NCI-H524 treated with DMSO at 0.1 percent for 48 hours (cell line): ENCODE results near the gene SKAP1.

Source experiments
- DNase-seq: peaks from one replicate; lab custom pipeline; 2025; lab: John Stamatoyannopoulos, UW

Gene SKAP1

DNA sequence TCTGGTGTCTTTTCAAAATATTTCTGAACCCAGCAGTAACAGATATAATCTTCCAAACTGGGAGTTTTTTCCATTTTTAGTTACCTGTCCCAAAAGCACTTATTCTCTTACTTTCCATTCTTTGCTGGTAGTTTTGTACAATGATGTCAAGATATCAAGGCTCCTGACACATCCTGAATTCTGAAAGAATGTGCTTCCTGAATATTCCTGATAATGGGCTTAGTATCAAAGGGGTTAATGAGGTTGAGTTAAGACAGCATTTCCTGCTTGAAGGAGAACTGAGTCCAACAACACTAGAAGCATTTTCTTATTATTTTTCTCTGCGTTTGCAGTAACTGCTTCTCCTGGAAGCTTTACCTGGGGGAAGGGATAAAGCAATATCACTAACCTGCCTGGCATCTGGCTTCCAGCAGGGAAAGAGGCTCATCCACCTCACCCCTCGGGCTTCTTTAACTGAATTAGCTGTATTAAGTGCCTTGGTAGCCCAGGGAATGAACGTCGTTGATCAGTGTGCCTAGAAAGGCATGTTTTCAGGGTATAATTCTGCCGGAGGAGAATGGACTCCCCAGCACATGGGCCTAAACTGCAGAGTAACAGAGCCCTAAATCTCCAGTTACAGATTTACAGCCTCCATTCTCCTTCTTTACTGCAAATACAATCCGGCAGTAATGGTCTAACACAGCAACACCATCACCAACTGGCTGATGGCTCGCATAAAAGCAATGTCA, 188.1 kb downstream of the SKAP1 start:
- no peak for DNase-seq

GRCh38 chr17:48241131-48241591, 188.9 kb downstream of the SKAP1 start:
- no peak for DNase-seq

DNA sequence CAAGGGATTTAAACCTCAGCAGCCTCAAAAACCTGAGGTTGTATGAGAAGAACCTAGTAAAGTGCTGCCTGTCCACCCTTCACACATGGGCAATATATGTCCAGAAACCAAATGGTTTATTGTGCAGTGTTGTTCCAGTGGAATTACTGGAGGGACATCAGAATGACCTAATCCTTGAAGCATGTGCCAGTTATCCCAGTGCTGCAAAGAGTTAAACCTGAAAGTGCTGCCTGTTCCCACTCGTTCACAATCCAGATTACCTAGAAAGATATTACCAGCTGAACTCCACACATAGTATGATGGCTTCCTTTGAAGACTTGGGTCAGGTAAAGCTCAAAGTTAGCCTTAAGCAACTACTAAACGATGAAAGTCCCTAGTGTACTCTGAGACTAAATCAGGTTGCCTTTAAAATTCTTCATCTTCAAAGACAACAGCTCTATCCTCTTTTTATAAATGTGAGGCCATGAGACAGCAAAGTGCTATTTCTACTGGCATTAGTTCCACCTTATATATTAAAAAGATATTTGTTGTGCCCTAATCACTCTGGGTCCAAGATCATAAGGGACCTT, 189.4 kb downstream of the SKAP1 start:
- no peak for DNase-seq

DNA sequence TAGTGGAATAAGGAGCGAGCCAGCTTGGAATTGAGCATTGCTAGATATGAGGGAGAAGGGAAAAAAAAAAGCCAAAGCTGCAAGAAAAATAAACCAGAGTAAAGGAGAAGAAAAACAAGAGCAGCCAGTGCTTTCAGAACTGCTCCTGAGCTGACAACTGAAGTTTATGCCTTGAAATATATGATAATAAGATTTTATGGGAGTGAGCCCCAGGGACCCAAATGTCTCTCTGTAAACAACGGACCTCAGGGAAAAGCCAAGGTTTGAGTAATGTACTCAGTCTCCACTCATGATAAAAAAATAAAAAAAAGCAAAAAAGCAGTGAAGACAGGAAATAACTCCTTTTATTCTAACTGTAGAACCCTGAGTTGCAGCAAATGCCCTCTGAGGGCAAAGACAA, 189.9 kb downstream of the SKAP1 start:
- no peak for DNase-seq

DNA sequence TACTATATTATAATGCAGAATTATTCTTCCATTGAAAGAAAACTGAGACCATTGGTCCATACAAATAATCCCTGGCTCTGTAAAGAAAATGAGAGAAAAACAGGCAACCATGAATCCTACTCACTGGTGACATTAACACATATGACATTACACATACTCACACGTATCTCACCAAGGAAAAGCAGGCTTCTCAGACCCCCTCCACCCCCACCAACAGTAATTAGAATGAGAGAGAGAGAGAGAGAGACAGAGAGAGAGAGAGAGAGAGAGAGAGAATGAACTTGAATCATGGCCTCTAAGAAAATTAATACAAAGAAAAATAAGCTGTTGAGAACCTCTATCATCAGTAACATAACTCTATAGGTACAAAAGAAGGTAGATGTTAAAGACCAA, 190.4 kb downstream of the SKAP1 start:
- DNase-seq = no peak

DNA sequence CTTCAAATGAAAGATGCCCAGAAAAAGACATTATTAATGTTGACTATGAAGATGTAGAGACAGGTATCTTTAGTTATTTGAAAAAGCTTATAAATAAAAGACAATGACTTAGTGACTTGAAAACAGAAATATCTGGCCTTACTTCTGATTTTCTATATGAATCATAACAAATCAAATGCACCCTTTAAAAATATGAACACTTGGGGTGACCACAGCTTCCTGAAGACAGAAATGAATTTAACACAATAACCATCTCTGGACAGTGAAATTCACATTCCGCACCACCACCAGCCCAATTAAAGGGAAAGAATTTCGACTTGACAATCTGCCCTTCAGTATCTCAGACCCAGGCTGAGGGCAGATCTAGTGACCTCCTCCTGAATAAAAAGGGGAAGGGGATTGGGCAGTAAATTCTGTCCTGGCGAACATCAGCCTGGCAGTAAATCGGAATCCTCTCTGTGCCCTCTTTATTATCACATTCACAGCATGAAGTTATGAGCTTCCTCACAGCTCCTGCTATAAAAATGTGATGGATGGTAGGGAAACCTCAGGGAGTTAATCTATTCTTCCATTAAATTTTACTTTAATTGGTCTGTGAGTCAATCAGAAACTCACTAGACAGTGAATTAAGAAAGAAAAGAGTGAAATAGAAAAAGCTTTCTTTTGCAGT, 190.9 kb downstream of the SKAP1 start:
- DNase-seq = no peak

- DNase-seq = no peak
These were observed 192.6 kb downstream of the SKAP1 start for GRCh38 chr17:48237456-48237855.

DNA sequence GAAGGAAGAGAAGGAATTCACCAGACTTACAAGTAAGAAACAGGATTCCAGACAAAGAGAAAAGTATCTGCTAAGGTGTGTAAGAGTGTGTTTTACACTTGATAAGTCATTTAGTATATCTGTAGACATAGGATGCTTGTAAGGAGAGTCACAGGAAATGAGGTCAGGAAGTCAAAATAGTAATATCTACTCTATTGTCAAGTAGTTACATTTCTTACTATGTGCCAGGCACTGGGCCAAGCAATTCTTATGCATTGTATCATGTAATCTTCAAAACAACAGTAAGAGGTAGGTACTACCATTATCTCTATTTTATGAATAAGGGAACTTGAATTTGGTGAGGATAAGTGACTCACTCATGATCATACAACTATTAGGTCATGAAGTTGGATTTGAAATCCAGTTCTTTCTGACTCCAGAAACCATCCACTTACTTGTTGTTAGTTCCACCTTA, 193.3 kb downstream of the SKAP1 start:
- DNase-seq = no peak

DNA sequence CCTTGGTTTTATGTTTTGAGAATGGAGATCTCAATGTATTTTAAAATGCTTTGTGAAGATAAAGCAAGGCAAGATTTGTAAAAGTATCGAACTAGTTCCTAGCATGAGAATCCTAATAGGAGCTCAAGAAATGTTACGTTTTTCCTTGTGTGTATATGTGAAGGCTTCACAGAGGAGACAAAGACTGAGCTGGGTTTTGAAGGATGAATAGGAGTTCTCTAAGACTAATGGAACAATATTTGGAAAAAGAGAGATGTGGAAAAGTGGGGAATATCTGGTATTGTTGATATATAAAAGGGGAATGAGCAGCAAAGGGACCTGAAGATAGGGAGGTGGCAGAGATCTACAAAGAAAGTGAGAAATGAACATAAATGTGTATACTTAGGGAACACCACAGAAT, 195.1 kb downstream of the SKAP1 start:
- no peak for DNase-seq

- DNase-seq = no peak
These were observed 197.7 kb downstream of the SKAP1 start for GRCh38 chr17:48231995-48232959.

DNA sequence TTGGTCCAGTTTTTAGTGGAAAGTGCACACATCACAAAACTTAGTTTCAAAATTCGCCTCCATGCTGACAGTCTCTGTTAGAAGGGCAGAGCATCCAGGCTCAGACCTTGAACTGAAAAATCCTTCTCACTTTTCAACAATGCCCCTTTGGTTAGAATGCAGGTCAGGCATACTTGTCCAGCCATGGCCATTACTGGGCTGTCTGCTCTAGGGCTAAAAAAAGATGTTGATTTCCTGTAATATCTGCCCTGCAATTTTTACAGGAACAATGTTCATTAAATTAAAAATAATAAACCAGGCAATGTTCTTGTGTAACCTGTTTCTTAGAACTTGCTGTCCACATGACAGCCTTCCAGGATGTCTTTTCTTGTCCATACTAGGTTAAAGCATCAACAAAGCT, 200.1 kb downstream of the SKAP1 start:
- DNase-seq = no peak

DNA sequence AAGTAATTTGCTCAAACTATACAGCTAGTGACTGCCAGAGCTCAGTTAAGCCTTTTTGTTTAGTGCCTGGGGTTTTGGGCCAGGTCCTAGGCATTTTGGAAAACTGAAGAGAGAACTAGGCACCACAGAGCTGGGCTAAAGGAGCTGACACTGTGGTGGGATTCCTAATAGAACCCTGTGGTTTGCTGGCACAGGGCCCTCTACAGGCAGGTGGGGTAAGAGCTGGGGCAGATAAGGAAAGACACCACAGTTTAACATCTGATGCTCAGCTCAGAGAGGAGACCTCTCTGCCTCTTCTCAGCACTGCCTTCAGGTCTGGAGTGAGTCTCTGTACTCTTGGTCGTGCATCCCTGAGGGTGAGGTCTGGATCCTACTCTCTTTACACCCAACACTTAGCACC, 201.3 kb downstream of the SKAP1 start:
- no peak for DNase-seq

DNA sequence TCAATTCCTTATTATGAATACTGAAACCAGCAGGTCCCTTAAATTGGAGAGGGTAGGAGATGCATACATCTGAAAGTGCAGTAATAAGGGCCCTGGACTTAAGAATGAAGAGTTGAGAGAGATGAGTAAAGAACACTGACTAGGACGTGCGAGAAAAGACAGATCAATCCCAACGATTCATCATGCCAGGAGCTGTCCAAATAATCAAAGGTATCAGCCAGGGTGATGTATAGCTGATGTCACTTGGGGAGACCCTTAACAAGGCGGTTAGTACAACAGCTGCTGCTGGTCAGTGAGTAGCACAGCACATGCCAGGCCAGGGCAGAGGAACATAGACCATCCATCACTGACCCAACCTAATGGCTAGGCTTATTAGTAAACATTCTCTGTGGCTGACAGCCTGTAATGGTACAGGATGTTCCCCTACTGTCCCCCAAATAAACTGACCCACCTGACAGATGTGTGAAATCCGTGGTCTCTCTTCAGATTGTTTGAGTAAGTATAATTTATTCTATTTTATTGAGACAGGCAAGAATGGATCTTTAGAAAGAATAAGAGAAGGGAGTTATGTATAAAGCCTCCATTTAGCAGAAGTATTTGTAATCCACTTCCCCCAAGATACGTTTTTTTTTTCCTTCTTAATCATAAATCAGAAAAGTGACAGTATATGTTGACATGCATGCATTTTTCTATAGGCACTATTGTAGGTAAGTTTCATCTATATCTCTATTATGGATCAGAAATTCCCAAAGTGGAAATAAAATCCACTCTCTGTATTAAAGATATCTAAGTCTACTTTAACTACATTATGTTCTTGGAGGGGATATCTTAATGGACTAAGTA, 204.1 kb downstream of the SKAP1 start:
- no peak for DNase-seq

GRCh38 chr17:48223945-48224344, 206.1 kb downstream of the SKAP1 start:
- DNase-seq = no peak

DNA sequence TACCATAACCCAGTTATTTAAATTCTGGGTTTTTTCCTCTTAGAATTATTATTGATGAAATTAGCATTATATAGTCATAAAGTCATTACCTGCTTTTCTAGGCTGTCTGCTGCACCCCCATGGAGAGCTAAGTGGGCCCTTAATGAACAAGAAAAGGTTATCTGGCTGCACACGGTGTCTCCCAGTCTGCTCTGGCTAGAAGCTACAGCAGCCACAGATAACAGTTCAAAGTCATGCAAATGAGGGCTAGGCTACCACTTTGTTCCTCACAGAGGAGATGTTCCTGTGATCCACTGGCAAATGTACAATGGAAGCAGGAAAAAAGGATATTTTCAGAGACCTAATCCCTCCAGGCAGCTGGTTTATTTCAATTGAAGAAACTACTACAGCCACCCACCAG, 210.4 kb downstream of the SKAP1 start:
- DNase-seq = no peak

DNA sequence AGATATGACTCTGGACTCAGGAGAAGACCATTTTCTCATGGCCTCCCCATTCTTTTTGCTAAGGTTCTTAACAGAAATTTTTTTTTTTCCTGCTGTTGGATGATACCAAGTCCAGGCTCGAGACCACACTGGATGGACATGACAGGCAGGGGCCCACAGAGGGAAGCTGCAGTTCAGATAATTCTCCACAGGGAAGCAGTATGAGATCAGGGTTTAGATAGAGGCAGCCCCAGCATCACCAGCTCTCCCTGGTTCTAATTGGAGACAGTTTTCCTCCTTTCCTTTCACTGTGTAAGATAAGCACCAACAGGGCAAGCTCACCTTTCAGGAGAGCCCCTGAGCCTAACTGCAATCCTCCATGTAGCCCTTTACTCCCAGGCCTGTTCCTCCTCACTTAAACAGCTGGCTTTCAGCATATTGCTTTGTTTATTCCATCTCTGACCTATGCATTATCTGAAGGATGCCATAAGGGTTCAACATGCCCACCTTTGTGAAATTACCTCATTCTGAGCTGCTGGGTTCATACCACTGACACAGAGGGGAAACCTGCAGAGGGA, 214.4 kb downstream of the SKAP1 start:
- DNase-seq = no peak

DNA sequence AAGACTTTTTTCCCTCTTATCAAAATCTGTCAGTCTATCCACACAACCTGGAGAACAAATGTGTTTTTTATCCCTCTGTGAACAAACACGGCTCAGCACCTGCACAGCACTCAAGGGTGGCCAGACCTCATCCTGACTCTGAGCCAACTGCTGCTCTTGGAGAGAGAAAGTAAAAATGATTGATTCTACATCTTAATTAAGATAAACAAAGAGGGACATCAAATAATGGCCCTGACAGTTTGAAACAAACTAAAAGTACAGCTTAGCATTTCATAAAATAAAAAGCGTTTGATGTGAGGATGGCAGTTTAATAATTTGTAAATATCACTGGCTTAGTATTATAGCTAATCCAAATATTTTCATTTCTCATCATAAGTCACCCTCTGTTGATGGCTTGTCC, 216.2 kb downstream of the SKAP1 start:
- DNase-seq = no peak

DNA sequence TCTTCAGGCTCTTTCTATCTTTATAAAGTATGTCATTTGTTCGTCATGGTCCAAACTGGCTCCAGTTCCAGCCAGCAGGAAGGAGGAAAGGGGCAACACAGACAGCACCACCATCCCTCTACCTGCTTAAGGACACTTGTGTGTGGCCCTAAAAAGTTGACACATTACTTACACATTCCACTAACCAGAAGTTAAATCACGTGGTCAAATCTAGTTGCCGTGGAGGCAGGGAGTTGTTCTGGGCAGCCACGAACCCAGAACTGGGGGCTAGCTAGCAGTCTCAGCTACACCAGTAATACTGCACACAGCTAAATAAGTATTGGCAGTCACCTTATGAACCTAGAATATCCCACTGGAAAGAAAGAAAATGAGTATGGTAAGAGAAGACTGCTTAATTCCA, 218.2 kb downstream of the SKAP1 start:
- no peak for DNase-seq

DNA sequence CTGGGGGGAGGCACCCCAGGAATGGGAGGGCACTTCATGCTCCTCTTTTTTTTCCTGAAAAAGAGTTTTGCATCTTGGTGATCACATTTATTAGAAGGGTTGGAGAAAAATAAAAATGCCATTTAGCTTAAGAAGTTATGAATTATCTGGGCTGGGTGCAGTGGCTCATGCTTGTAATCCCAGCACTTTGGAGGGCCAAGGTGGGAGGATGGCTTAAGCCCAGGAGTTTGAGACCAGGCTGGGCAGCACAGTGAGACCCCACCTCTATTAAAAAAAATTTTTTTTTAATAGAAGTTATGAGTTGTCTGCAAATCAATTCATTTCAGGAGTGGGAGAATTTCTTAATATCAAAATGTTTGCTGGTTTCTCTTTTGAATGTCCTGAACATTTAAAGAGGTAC, 219.0 kb downstream of the SKAP1 start:
- DNase-seq = no peak

DNA sequence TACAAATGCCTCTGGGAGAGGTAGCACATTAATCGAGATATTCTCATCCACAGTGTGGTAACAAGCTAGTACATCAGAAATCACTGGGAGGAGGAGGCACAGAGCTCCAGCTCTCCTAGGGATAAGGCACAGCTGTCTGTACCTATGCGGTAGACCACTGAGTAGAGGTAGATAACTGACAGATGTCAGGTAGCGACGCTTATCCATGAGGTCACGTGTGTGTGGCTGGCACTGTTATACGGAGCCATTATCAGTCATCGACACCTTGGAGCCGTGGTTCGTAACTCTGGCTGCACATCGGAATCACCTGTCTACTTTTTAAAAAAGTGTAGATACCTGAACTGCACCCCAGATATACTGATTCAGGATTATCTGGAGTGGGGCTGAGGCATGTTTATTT, 220.0 kb downstream of the SKAP1 start:
- DNase-seq = no peak
